Measurements from ENCODE around the gene NCOA7.

NCOA7 gene

GRCh38 chr6:125868678-125869395 lies 78.1 kb downstream of the NCOA7 start:
- H3K4me3 ChIP-seq (ENCODE audit: low read depth, low read length): no peak overlapping the region
- TF ChIP-seq CTCF (IDR thresholded peaks at IDR 0.05; ENCODE audit: borderline replicate concordance, insufficient read depth, low read depth, low read length): no peak

- no peak for TF ChIP-seq CTCF (IDR thresholded peaks at IDR 0.05; ENCODE audit: borderline replicate concordance, insufficient read depth, low read depth, low read length)
- H3K4me3 ChIP-seq (ENCODE audit: low read depth, low read length): no peak overlapping the region
These were observed 78.7 kb downstream of the NCOA7 start for GRCh38 chr6:125869427-125869826.

- no peak for TF ChIP-seq CTCF (IDR thresholded peaks at IDR 0.05; ENCODE audit: borderline replicate concordance, insufficient read depth, low read depth, low read length)
- H3K4me3 ChIP-seq (ENCODE audit: low read depth, low read length): no peak overlapping the region
These were observed 80.6 kb downstream of the NCOA7 start for GRCh38 chr6:125871365-125871764.

GRCh38 chr6:125872259-125872921 lies 81.6 kb downstream of the NCOA7 start:
- TF ChIP-seq CTCF (IDR thresholded peaks at IDR 0.05; ENCODE audit: borderline replicate concordance, insufficient read depth, low read depth, low read length): no peak
- no peak overlapping the region for H3K4me3 ChIP-seq (ENCODE audit: low read depth, low read length)

- no peak overlapping the region for H3K4me3 ChIP-seq (ENCODE audit: low read depth, low read length)
- no peak for TF ChIP-seq CTCF (IDR thresholded peaks at IDR 0.05; ENCODE audit: borderline replicate concordance, insufficient read depth, low read depth, low read length)
These were observed 91.5 kb downstream of the NCOA7 start for GRCh38 chr6:125882243-125882642.

DNA sequence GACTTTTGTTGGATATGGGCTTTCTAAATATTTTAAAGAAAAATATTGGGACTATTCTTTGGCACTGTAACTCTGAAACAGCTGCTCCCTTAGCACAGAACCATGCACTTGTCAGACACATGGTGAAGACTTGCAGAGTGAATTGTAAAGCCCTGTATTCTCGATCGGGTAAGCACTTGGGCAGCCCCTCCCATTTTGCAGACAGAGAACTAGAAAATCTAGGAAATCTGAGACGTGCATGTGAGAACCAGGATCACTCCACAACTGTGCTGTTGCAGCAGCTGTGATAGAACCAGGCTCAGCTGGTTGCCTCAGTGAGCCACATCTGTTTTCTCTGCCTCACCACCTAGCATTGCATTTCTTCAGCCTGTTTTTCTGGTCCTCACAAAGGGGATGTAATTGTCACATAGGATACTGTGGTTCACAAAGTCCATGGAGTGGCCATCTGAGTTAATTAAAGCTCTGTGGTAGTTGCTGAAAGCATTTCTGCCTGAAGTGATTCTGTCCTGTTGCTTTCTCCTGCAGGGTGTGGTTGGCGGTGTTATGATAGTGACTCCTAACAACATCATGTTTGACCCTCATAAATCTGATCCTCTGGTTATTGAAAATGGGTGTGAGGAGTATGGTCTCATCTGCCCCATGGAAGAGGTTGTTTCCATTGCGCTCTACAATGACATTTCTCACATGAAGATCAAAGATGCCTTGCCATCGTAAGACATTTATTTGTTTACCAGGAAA lies 94.0 kb downstream of the NCOA7 start:
- no peak for TF ChIP-seq CTCF (IDR thresholded peaks at IDR 0.05; ENCODE audit: borderline replicate concordance, insufficient read depth, low read depth, low read length)
- H3K4me3 ChIP-seq (ENCODE audit: low read depth, low read length): no peak overlapping the region
